ENCODE measurements around the gene KIRREL3. TPM values are rescaled to one million over a fixed set of nuclear protein-coding genes. Genes with fewer than 3 reads are reported as not detected.

Gene KIRREL3
- total RNA-seq, 4 donors from 2014 or later: 0.82 to 15.7 (median 1.4) TPM; not detected in 1

- Histone ChIP-seq H3K27ac (no peak overlapping the region), H3K9me3 (no peaks in the 10 kb centered on the region), H3K4me1 (no peaks in the 10 kb centered on the region), H3K27me3 (no peaks in the 10 kb centered on the region), H3K36me3 (no peaks in the 10 kb centered on the region), H3K4me3 (no peak overlapping the region)
- intact Hi-C loops (cut with DNase I; ENCODE audit: low total_unique reads): no loop called here
- in situ Hi-C loops (cut with MboI; ENCODE audit: low pct_ligation_motif_present in 1 of 4, low pct_unique_long_range_greater_than_20kb in 1 of 4, low sequenced_read_pairs in 3 of 4): no loop called here
- DNase-seq: no peak
- TF ChIP-seq CTCF (IDR thresholded peaks at IDR 0.05): no peak
- TF ChIP-seq POLR2AphosphoS5 (IDR thresholded peaks at IDR 0.05): no peak
- TF ChIP-seq POLR2A (IDR thresholded peaks at IDR 0.05): no peak
- no peak for TF ChIP-seq EP300 (IDR thresholded peaks at IDR 0.05; ENCODE audit: low read depth)
- WGBS, 2 donors (ENCODE audit: low coverage in 1 of 2): 74 to 84% methylated on average over 2 to 4 of the region's 4 CpGs
Measured at GRCh38 chr11:126942146-126942545, 58.4 kb downstream of the KIRREL3 start.

GRCh38 chr11:126939552-126939951 is 61.0 kb downstream of the KIRREL3 start:
- intact Hi-C loops (cut with DNase I; ENCODE audit: low total_unique reads): no loop called here
- Histone ChIP-seq H3K36me3 (no peaks in the 10 kb centered on the region), H3K4me1 (no peaks in the 10 kb centered on the region), H3K4me3 (no peak overlapping the region), H3K27me3 (no peaks in the 10 kb centered on the region), H3K27ac (no peak overlapping the region), H3K9me3 (no peaks in the 10 kb centered on the region)
- WGBS, 2 donors (ENCODE audit: low coverage in 1 of 2): 81 to 90% methylated on average over 2 of the region's 2 CpGs
- DNase-seq: no peak
- TF ChIP-seq CTCF (IDR thresholded peaks at IDR 0.05) (no peak), EP300 (IDR thresholded peaks at IDR 0.05; ENCODE audit: low read depth) (no peak), POLR2A (IDR thresholded peaks at IDR 0.05) (no peak), POLR2AphosphoS5 (IDR thresholded peaks at IDR 0.05) (no peak)
- in situ Hi-C loops (cut with MboI; ENCODE audit: low pct_ligation_motif_present in 1 of 4, low pct_unique_long_range_greater_than_20kb in 1 of 4, low sequenced_read_pairs in 3 of 4): no loop called here

- intact Hi-C loops (cut with DNase I; ENCODE audit: low total_unique reads): no loop called here
- 67 to 70% methylated on average over 3 to 4 of the region's 4 CpGs for WGBS, 2 donors (ENCODE audit: low coverage in 1 of 2)
Measured at GRCh38 chr11:126938718-126939117, 61.9 kb downstream of the KIRREL3 start.

GRCh38 chr11:126930091-126930841 is 70.3 kb downstream of the KIRREL3 start:
- no peaks in the 10 kb centered on the region for H3K4me1 ChIP-seq
- no peak for DNase-seq
- intact Hi-C loops (cut with DNase I; ENCODE audit: low total_unique reads): no loop called here
- TF ChIP-seq POLR2AphosphoS5 (IDR thresholded peaks at IDR 0.05): no peak
- no peak for TF ChIP-seq CTCF (IDR thresholded peaks at IDR 0.05)
- no peak for TF ChIP-seq EP300 (IDR thresholded peaks at IDR 0.05; ENCODE audit: low read depth)
- no peak for TF ChIP-seq POLR2A (IDR thresholded peaks at IDR 0.05)
- no peaks in the 10 kb centered on the region for H3K36me3 ChIP-seq
- no peak overlapping the region for H3K4me3 ChIP-seq
- no peaks in the 10 kb centered on the region for H3K27me3 ChIP-seq
- H3K27ac ChIP-seq: no peak overlapping the region
- in situ Hi-C loops (cut with MboI; ENCODE audit: low pct_ligation_motif_present in 1 of 4, low pct_unique_long_range_greater_than_20kb in 1 of 4, low sequenced_read_pairs in 3 of 4): no loop called here
- WGBS, 2 donors (ENCODE audit: low coverage in 1 of 2): 68 to 71% methylated on average over 4 of the region's 4 CpGs
- no peaks in the 10 kb centered on the region for H3K9me3 ChIP-seq

More at GRCh38 chr11:126938718-126939117, 61.9 kb downstream of the KIRREL3 start:
- no peak for DNase-seq
- no peak for TF ChIP-seq POLR2AphosphoS5 (IDR thresholded peaks at IDR 0.05)
- TF ChIP-seq EP300 (IDR thresholded peaks at IDR 0.05; ENCODE audit: low read depth): no peak
- no peak for TF ChIP-seq CTCF (IDR thresholded peaks at IDR 0.05)
- Histone ChIP-seq H3K4me3 (no peak overlapping the region), H3K4me1 (no peaks in the 10 kb centered on the region), H3K27me3 (no peaks in the 10 kb centered on the region), H3K27ac (no peak overlapping the region), H3K36me3 (no peaks in the 10 kb centered on the region), H3K9me3 (no peaks in the 10 kb centered on the region)
- in situ Hi-C loops (cut with MboI; ENCODE audit: low pct_ligation_motif_present in 1 of 4, low pct_unique_long_range_greater_than_20kb in 1 of 4, low sequenced_read_pairs in 3 of 4): no loop called here
